ENCODE measurements around the gene GALNT1.

GRCh38 chr18:35616074-35616473 lies 34.5 kb downstream of the GALNT1 start:
- no peak for TF ChIP-seq CTCF (IDR thresholded peaks at IDR 0.05)
- no peak for TF ChIP-seq POLR2A (IDR thresholded peaks at IDR 0.05)
